ENCODE data around the gene EXOC1.
"Not testable (repeated sequence)": the region's sequence is repeated elsewhere in the genome, so short reads cannot be mapped to it uniquely, and the experiment has no call there.

The EXOC1 gene

GRCh38 chr4:55853484-55854046, at the start of gene EXOC1:
EXOC1 (plus strand) TSS chr4:55853648; CDS start chr4:55858324, 4,676 bp downstream.
- DNase-seq (ENCODE audit: low read depth), result peak; percentile 94

- no peak for DNase-seq (ENCODE audit: low read depth)
Observed at GRCh38 chr4:55807556-55807955, 45.9 kb upstream of the EXOC1 start.

- no peak for DNase-seq (ENCODE audit: low read depth)
Observed at GRCh38 chr4:55808186-55808585, 45.3 kb upstream of the EXOC1 start.

GRCh38 chr4:55808632-55809031, 44.8 kb upstream of the EXOC1 start:
- no peak for DNase-seq (ENCODE audit: low read depth)

GRCh38 chr4:55817691-55818090, 35.8 kb upstream of the EXOC1 start:
- DNase-seq (ENCODE audit: low read depth), result no peak

- no peak for DNase-seq (ENCODE audit: low read depth)
Observed at GRCh38 chr4:55819634-55820033, 33.8 kb upstream of the EXOC1 start, which contains the start of gene EXOC1L. EXOC1L (plus strand) TSS chr4:55819790; CDS start chr4:55820027, 237 bp downstream.

GRCh38 chr4:55820279-55820678, 33.2 kb upstream of the EXOC1 start:
- DNase-seq (ENCODE audit: low read depth), result no peak

- DNase-seq (ENCODE audit: low read depth), result no peak
Observed at GRCh38 chr4:55822329-55822728, 31.1 kb upstream of the EXOC1 start.

- DNase-seq (ENCODE audit: low read depth), result no peak
Observed at GRCh38 chr4:55824865-55825264, 28.6 kb upstream of the EXOC1 start.

- no peak for DNase-seq (ENCODE audit: low read depth)
Observed at GRCh38 chr4:55826986-55827385, 26.5 kb upstream of the EXOC1 start.

- DNase-seq (ENCODE audit: low read depth), result no peak
Observed at GRCh38 chr4:55827582-55827981, 25.9 kb upstream of the EXOC1 start.

GRCh38 chr4:55830048-55830447, 23.4 kb upstream of the EXOC1 start:
- DNase-seq (ENCODE audit: low read depth), result no peak

GRCh38 chr4:55830716-55831115, 22.7 kb upstream of the EXOC1 start:
- DNase-seq (ENCODE audit: low read depth), result no peak

GRCh38 chr4:55834086-55834795, 19.2 kb upstream of the EXOC1 start:
- no peak for DNase-seq (ENCODE audit: low read depth)

- no peak for DNase-seq (ENCODE audit: low read depth)
Observed at GRCh38 chr4:55837903-55838302, 15.5 kb upstream of the EXOC1 start.

- DNase-seq (ENCODE audit: low read depth), result no peak
Observed at GRCh38 chr4:55838356-55838755, 15.1 kb upstream of the EXOC1 start.

- DNase-seq (ENCODE audit: low read depth), result no peak
Observed at GRCh38 chr4:55838952-55839351, 14.5 kb upstream of the EXOC1 start.

- no peak for DNase-seq (ENCODE audit: low read depth)
Observed at GRCh38 chr4:55840956-55841355, 12.5 kb upstream of the EXOC1 start.

- not testable (repeated sequence) for DNase-seq (ENCODE audit: low read depth)
Observed at GRCh38 chr4:55841373-55842239, 11.8 kb upstream of the EXOC1 start.

- DNase-seq (ENCODE audit: low read depth), result not testable (repeated sequence)
Observed at GRCh38 chr4:55842312-55842711, 11.1 kb upstream of the EXOC1 start.

- DNase-seq (ENCODE audit: low read depth), result no peak
Observed at GRCh38 chr4:55849724-55850123, 3.7 kb upstream of the EXOC1 start.

GRCh38 chr4:55851885-55852284, 1.6 kb upstream of the EXOC1 start:
- peak; percentile 25 for DNase-seq (ENCODE audit: low read depth)

GRCh38 chr4:55854129-55854528, 681 bp downstream of the EXOC1 start:
- no peak for DNase-seq (ENCODE audit: low read depth)

Data from activated gamma-delta T cell treated with anti-CD3 and anti-CD28 coated beads, Interleukin-2, amount 50 U/mL, for 16 hours (primary cell).